GM03348 (cell line): ENCODE results near the gene ERCC6.

Source experiments
- DNase-seq: peaks from one replicate; pipeline ENCODE4 v3.0.0; 2012; ENCODE audit warnings: low spot score

The ERCC6 gene

GRCh38 chr10:49512121-49512809 lies 26.7 kb downstream of the ERCC6 start:
- DNase-seq = no peak

- DNase-seq = no peak
These were observed 29.1 kb downstream of the ERCC6 start for GRCh38 chr10:49509771-49510303.

- DNase-seq = no peak
These were observed 30.3 kb downstream of the ERCC6 start for GRCh38 chr10:49508654-49509053.

GRCh38 chr10:49508249-49508648 lies 30.7 kb downstream of the ERCC6 start:
- no peak for DNase-seq

GRCh38 chr10:49505589-49505988 lies 33.3 kb downstream of the ERCC6 start:
- DNase-seq = no peak

GRCh38 chr10:49505076-49505475 lies 33.8 kb downstream of the ERCC6 start:
- no peak for DNase-seq

- DNase-seq = no peak
These were observed 34.4 kb downstream of the ERCC6 start for GRCh38 chr10:49504528-49504927.

- DNase-seq = no peak
These were observed 36.6 kb downstream of the ERCC6 start for GRCh38 chr10:49502358-49502757.

- DNase-seq = no peak
These were observed 38.5 kb downstream of the ERCC6 start for GRCh38 chr10:49500412-49500811.

- no peak for DNase-seq
These were observed 39.5 kb downstream of the ERCC6 start for GRCh38 chr10:49499305-49499851.

GRCh38 chr10:49498425-49498824 lies 40.5 kb downstream of the ERCC6 start:
- DNase-seq = no peak

- no peak for DNase-seq
These were observed 41.6 kb downstream of the ERCC6 start for GRCh38 chr10:49497358-49497757.

- DNase-seq = no peak
These were observed 50.7 kb downstream of the ERCC6 start for GRCh38 chr10:49488056-49488717.

GRCh38 chr10:49486738-49487137 lies 52.2 kb downstream of the ERCC6 start:
- DNase-seq = no peak

GRCh38 chr10:49486009-49486408 lies 52.9 kb downstream of the ERCC6 start:
- no peak for DNase-seq

- no peak for DNase-seq
These were observed 54.3 kb downstream of the ERCC6 start for GRCh38 chr10:49484486-49485235.

GRCh38 chr10:49478819-49479218 lies 60.1 kb downstream of the ERCC6 start:
- no peak for DNase-seq

GRCh38 chr10:49474901-49475300 lies 64.0 kb downstream of the ERCC6 start:
- no peak for DNase-seq

- DNase-seq = no peak
These were observed 67.4 kb downstream of the ERCC6 start for GRCh38 chr10:49471532-49471931.

- DNase-seq = no peak
These were observed 73.2 kb downstream of the ERCC6 start for GRCh38 chr10:49465736-49466135.
